Stimulated activated CD4-positive, alpha-beta T cell treated with anti-CD3 and anti-CD28 coated beads, Interleukin-1b, Interleukin-23, amount 100 ng/mL, for 4 hours (primary cell): ENCODE results near the gene GOLGA6L10.
"Not testable (repeated sequence)": the region's sequence is repeated elsewhere in the genome, so short reads cannot be mapped to it uniquely, and the experiment has no call there.

Experiments
- DNase-seq, 2 donors: peaks; one replicate each; pipeline ENCODE4 v3.0.0-alpha.2; 2020; ENCODE audit warnings: low read depth in 2 of 2

Gene GOLGA6L10

DNA sequence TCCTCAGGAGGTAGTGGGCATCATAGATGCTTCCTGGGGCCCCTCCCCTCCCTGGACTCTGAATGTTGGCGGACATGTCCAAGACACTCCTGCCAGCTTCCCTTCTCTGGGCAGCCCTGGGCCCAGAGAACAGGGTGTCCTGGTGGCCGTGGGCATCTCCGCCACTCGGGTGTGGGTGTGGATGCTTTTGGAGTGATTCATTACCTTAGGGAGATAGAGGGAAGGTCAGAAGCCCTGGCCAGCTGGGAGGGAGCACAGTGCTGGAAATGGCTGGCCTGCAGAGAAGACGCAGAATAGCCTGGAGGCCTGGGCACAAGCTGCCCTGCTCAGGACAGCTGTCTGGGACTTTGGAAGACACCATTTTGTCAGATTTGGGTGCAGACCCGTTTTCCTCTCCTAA is 48.9 kb downstream of the GOLGA6L10 start:
- not testable (repeated sequence) for DNase-seq

DNA sequence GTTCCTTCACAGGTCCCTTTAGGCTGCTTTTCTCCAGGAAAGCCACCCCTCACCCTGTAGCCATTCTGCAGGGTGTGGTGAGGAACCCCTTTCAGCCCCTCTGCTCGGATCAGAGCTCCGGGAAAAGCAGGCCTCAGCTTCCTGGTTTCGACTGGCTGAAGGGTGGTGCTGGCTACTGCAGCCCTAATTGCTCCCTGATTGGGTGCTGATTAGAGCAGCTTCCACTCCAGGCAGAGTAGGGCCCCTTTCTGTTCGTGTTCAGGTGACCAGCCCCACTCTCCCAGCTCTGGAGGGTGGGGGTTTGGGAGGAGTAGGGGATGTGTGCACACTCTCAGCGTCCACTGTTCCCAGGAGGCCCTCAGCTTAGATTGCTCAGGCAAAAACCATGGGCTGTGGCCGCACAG is 49.8 kb downstream of the GOLGA6L10 start:
- not testable (repeated sequence) for DNase-seq

DNA sequence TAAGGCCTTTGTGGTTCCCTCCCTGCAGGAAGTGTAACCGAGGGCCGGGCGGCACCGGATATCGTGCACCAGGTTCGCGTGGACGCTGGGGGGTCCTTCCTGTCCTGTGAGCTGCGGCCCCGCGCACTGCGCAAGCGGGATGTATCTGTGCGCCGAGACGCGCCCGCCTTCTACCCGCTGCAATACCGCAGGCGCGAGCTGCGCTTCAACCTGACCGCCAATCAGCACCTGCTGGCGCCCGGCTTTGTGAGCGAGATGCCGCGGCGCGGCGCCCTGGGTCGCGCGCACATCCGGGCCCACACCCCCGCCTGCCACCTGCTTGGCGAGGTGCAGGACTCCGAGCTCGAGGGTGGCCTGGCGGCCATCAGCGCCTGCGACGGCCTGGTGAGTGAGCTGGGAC is 50.8 kb downstream of the GOLGA6L10 start:
- peak; percentile 12 to 29 for DNase-seq

DNA sequence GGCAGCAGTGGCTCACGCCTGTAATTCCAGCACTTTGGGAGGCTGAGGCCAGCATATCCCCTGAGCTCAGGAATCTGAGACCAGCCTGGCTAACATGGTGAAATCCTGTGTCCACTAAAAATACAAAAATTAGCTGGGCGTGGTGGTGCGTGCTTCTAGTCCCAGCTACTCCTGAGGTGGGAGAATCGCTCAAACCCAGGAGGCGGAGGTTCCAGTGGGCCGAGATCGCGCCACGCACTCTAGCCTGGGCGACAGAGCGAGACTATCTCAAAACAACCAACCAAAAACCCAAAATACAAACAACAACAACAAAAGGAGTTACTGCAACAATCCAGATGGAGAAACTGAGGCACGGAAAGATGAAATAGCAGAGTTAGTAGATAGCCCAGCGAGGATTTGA is 51.2 kb downstream of the GOLGA6L10 start:
- DNase-seq: no peak

DNA sequence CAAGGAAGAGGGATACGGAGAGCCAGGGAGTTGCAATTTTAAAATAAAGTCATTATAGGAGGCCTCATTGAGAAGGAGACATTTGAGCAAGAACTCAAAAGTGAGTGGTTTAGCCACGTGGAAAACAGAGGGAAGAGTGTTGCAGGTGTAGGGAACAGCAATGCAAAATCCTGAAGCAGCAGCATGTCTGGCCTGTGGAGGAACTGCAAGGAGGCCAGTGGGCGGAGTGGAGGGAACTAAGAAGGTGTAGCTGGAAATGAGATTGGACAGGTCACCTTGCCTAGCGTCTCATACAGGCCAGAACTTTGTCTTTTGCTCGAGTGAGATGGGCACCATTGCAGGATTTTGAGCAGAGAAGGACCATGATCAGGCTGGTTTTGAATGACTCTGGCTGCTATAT is 51.7 kb downstream of the GOLGA6L10 start:
- no peak for DNase-seq

DNA sequence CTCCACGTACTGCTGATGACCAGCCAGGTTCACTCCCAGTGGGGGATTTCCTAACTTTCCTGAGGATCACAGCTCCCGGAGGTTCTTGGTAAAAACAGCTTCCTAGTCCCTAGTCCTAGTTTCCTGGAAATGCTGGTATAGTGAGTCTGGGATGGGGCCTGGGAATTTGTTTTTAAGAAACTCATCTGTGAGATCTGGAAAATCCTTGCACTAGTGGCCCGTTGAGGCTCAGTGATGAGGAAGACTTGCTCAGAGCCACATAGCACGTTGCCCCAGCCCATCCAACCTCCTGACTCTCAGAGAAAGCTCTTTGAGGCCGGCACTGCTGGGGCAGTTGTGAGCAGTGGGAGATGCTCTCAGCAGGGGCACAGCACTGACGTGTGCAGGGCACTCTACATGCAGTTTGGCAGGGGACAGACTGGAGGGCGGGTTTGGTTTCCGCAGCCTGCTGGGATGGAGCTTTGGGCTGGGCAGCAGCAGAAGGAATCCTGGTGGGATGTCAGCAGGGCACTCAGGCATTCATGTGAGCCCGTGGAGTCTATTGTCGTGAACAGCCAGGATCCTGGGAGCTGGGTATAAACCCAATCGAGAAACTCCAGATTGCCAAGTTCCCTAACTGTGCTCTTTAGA is 55.1 kb downstream of the GOLGA6L10 start:
- no peak for DNase-seq

DNA sequence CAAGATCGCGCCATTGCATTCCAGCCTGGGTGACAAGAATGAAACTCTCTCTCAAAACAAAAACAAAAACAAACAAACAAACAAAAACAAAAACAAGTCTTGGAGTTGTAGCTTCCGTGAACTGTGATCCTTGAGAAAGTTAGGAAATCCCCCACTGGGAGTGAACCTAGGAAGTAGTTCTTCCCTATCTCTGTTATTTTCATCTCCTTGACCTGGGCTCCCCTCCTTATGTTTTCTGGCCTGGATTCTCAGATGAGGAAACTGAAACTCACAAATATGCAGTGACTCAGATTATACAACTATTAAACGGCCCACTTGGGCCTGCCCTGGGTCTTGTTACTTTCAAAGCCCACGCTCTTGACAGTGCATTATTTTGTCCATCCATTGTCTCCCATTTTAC is 57.0 kb downstream of the GOLGA6L10 start:
- no peak for DNase-seq
